ENCODE measurements around the gene MEI1. TPM values are rescaled to one million over a fixed set of nuclear protein-coding genes. Genes with fewer than 3 reads are reported as not detected.
A peak's percentile ranks its signal among the peaks of the same experiment; 100 is the strongest.

Gene MEI1
- total and polyA plus RNA-seq, 2 donors (not counting 1 experiment from before 2014, with no cell fraction given), result 50.1 to 64.8 TPM

- intact Hi-C loops (cut with micrococcal nuclease), result no loop called here
Measured at GRCh38 chr22:41762980-41763779, 63.9 kb downstream of the MEI1 start.

More at GRCh38 chr22:41762980-41763779, 63.9 kb downstream of the MEI1 start:
- TF ChIP-seq CTCF (IDR thresholded peaks at IDR 0.05), result peak; percentile 68
- no peak for TF ChIP-seq EZH2 (IDR thresholded peaks at IDR 0.05; ENCODE audit: borderline replicate concordance, insufficient read depth, low read depth, low read length, poor library complexity, severe bottlenecking)
- H4K20me1 ChIP-seq (ENCODE audit: control insufficient read depth, insufficient read depth, low read length, poor library complexity, severe bottlenecking), result no peaks in the 10 kb centered on the region
- Mint-ChIP-seq H3K4me1 (peaks cover 6% of the 10 kb centered on the region), H3K27me3 (no peaks in the 10 kb centered on the region), H3K4me3 (no peak overlapping the region), H3K27ac (no peak overlapping the region), H3K9me3 (ENCODE audit: insufficient read depth) (no peaks in the 10 kb centered on the region)
- H3K27ac ChIP-seq (ENCODE audit: low read length in 2 of 2), result no peak overlapping the region
- ChIA-PET CTCF (interaction anchor here (0.6 to 3.0 kb wide), 8 partner anchors 11 to 66 kb away, joined by 3 to 44 read pairs (median 6); no protein-coding TSS in a partner anchor), POLR2A (no interaction called here)
- H3K27me3 ChIP-seq (replicated peaks in 1 of 4; ENCODE audit: control extremely low read depth in 1 of 4, control insufficient read depth in 3 of 4, insufficient read depth in 4 of 4, low read length in 3 of 4), result no peaks in the 10 kb centered on the region
- peak; percentile 60 for DNase-seq
- H3K4me2 ChIP-seq (replicated peaks; ENCODE audit: low read depth, low read length, poor library complexity, severe bottlenecking), result no peak overlapping the region
- H3K9ac ChIP-seq (ENCODE audit: low read length), result no peak overlapping the region
- no peak overlapping the region for H3K4me3 ChIP-seq (ENCODE audit: control extremely low read depth in 1 of 5, extremely low read depth in 1 of 5, insufficient read depth in 1 of 5, low read depth in 2 of 5, low read length in 4 of 5)
- no peak overlapping the region for H2AFZ ChIP-seq (ENCODE audit: insufficient read depth, low read depth, low read length, poor library complexity, severe bottlenecking)
- no peaks in the 10 kb centered on the region for H3K36me3 ChIP-seq (replicated peaks in 1 of 2; ENCODE audit: control extremely low read depth in 1 of 2, control insufficient read depth in 1 of 2, extremely low read depth in 1 of 2, insufficient read depth in 2 of 2, low read length in 1 of 2)
- ATAC-seq (ENCODE audit: low read depth), result peak; percentile 47
- 73% methylated on average over 7 of the region's 14 CpGs for WGBS (ENCODE audit: insufficient coverage)
- H3K9me3 ChIP-seq (ENCODE audit: control extremely low read depth in 1 of 3, control insufficient read depth in 2 of 3, insufficient read depth in 1 of 3, low read length in 2 of 3), result no peaks in the 10 kb centered on the region
- no peaks in the 10 kb centered on the region for H3K4me1 ChIP-seq (ENCODE audit: control insufficient read depth in 2 of 2, insufficient read depth in 2 of 2, low read length in 2 of 2)
- no peaks in the 10 kb centered on the region for H3K79me2 ChIP-seq (ENCODE audit: control insufficient read depth, insufficient read depth, low read length)

Measured in B cell (primary cell).